HG03175 (cell line): ENCODE data around the gene LITAF.
"Not testable (repeated sequence)": the region's sequence is repeated elsewhere in the genome, so short reads cannot be mapped to it uniquely, and the experiment has no call there.

Experiments
- ATAC-seq: cut with Tn5 transposase; IDR thresholded peaks from one replicate; pipeline ENCODE4 v1.9.1; 2021; ENCODE audit warnings: mild to moderate bottlenecking, moderate library complexity; ENCODE audit not compliant: unreplicated experiment

The LITAF gene

DNA sequence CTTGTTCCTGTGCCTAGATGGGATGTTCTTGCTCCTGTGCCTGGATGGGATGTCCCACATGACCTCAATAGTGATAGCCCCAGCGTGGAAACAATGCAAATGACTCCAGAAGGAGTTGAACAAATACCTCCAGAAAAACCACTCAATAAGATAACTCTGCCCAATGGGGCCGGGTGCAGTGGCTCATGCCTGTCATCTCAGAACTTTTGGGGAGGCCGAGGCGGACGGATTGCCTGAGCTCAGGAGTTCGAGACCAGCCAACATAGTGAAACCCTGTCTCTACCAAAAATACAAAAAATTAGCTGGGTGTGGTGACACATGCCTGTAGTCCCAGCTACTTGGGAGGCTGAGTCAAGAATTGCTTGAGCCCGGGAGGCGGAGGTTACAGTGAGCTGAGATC, 15.2 kb upstream of the LITAF start:
- no peak for ATAC-seq

DNA sequence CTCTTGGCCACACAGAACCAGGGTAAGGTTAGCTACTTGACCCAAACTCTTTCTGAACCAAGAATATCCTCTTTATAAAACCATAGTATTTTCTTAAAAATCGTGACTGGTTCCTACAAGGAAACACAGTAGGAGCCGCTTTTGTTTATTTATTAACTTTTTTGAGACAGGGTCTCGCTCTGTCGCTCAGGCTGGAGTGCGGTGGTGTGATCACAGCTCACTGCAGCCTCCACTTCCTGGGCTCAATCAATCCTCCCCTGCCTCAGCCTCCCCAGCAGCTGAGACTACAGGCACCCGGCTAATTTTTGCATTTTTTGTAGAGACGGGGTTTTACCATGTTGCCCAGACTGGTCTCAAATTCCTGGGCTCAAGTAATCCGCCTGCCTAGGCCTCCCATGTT, 14.7 kb upstream of the LITAF start:
- ATAC-seq = no peak

DNA sequence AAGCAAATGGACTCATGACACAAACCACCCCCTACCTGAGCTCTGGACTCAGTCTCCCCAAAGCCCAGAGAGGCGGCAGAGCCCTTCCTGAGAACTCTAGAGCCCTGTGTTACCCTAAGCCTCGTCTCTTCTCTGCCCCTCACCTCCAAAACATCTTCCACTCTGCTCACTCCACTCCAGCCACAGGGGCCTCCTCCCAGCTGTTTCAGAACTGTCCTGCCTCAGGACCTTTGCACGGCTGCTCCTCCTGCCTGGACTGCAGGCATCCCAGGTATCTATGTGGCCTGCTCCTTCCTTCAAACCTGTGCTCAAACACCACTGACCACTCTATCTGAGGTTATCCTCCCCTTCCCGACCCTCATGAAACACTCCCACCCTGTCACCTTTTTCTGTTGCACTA, 12.9 kb upstream of the LITAF start:
- no peak for ATAC-seq

DNA sequence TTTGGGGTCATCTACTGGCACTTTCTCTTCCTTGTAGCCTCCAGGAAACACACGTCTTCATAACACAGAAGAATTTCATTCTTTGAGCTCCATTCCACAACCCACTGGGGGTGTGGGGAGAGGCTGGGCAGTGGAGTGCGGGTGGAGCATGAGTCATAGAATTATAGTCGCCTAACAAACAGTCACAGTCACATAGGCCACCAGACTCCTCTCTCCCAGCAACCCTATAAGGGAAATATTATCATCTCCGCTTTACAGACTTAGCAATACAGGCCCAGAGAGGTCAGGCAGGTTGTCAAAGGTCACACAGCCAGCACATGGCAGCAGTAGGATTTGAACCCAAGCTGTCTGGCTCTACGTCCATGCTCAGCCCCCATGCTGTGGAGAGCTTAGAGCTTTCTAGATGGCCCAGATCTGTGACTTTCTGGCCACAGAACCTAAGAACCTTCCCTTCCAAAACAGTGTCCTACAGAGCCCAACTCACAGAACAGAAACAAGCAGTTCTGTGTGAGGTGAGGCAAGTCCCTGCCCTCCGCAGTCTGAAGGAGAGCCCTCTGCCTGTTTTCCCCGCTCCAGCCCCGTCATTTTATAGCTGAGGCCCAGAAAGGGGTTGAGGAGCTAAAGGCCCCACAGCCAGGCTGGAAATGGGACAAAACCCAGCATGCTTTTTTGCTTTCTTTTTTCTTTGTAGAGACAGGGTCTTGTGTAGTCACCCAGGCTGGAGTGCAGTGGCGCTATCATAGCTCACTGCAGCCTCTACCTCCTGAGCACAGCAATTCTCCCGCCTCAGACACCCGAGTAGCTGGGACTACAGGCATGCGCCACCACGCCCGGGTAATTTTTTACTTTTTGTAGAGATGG, 10.7 kb upstream of the LITAF start:
- no peak for ATAC-seq

DNA sequence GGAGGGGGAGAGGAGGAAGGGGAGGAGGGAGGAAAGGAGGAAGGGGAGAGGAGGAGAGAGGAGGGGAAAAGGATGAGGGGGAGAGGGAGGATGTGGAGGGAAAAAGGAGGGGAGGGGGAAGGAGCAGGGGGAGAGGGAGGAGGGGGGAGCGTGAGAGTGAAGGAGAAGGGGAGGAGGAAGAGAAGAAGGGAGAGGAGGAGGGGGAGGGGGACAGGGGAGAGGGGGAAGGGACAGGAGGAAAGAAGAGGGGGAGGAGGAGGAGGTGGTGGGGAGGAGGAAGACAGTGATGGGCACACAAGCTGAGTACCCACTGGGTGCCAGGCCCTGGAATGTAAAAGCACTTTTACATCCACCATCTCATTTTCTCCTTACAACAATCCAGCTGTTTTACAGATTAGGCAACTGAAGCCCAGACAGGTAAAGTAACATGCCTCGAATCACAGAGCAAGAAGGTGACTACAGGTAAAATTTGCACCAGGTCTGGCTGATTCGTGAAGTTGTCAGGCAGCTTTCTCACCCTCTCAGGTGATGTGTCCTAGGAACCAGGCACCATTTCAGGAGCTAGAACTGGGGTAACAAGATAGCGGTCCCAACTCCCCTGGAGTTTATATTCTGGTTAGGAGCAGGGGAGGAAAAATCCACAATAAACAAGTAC, 10.0 kb upstream of the LITAF start:
- ATAC-seq = no peak

DNA sequence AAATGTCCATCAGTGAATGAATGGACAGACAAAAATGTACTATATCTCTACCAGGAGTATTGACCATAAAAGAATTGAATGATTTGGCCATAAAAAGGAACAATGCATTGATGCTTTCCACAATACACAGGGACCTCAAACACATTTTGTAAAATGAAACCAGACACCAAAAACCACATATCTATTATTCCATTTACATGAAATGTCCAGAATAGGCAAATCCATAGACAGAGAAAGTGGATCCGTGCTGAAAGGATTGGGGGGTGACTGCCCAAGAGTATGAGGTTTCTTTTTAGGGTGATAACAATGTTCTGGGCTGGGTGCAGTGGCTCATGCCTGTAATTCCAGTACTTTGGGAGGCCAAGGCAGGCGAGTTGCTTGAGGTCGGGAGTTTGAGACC, 6.9 kb upstream of the LITAF start:
- ATAC-seq = no peak

DNA sequence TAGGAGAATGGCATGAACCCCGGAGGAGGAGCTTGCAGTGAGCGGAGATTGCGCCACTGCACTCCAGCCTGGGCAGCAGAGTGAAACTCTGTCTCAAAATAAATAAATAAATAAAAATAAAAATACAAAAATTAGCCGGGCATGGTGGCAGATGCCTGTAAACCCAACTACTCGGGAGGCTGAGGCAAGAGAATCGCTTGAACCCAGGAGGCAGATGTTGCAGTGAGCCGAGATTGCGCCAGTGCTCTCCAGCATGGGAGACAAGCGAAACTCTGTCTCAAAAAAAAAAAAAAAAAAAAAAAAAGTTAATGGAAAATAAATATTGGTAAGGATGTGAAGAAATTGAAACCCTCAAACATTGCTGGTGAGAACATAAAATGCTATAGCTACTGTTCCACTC, 6.4 kb upstream of the LITAF start:
- ATAC-seq = not testable (repeated sequence)

DNA sequence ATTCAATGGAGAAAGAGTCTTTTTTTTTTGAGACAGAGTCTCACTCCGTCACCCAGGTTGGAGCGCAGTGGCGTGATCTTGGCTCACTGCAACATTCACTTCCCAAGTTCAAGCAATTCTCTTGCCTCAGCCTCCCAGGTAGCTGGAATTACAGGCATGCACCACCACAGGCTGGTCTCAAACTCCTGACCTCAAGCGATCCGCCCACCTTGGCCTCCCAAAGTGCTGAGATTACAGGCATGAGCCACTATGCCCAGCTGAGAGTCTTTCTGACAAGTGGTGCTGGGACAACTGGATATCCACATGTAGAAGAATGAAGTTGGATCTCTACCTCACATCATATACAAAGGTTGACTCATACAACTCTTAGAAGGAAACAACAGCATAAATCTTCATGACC, 4.9 kb upstream of the LITAF start:
- ATAC-seq = not testable (repeated sequence)

DNA sequence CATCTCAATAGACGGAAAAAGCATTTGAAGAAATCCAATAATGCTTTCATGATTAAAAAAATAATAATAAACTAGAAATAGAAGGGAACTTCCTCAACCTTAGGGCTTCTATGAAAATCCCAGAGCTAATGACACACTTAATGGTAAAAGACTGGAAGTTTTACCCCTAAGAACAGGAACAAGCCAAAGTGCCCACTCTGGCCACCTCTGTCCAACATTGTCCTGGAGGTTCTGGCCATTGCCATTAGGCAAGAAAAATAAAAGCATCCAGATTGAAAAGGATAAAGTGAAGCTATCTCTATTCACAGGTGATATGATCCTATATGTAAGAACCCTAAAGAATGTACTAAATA, 2.5 kb upstream of the LITAF start:
- no peak for ATAC-seq

DNA sequence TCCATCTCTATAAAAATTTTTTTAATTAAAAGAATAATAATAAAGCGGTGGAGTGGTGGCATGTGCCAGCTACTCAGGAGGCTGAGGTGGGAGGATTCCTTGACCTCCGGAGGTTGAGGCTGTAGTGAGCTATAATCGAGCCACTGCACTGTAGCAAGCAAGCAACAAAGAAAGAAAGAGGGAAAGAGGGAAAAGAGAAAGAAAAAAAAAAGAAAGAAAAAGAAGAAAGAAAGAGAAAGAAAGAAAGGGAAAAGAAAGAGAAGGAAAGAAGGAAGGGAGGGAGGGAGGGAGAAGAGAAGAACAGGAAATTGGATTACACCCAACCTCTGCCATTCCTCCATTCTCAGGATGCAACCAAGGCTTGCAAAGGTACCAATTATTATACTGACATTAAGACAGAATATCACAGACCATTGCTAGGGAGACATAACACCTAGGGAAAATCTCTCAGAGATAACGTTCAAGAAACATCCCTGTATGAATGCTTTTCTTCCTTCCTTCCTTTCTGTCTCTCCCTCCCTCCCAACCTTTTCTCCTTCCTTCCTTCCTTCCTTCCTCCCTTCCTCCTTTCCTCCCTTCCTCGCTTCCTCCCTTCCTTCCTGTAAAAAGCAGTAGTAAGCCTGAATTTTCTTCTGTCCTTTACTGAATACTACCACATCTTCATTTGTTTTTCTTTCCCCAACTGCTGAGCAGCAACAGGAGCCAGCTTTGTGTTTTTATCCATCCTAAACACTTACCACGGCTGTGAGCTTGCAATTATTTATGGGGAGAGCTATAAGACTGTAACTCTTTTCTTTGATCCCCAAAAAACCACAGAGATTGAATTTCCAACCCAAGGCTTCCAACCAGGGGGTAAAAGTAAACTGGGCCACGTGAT, 1.8 kb upstream of the LITAF start:
- no peak for ATAC-seq

DNA sequence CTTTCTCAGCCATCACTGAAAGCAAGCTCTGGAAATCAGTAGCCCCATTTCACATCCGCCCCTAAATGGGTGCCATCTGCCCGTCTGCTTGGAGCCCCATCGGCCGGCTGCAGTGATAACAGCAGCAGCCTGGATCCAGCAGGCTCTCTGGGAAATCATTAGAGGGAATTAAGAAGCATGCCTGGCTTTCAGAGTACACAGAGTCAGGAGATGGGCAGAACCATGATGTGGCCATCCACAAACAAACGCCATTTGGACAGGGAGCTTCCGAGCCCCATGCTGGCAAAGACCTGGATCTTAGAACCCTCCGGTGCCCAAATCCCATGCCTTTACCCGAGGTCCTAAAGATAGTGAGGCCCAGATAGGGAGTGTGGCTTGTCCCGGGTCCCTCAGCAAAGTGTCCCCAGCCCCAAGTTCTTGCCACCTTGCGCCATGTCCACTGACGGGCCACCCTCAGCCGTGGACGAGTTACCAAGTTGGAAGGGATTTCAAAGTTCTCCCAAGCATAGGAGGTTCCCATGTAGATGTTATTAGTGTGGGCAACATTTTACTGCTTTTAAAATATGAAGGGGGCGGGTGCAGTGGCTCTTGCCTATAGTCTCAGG, 1.0 kb upstream of the LITAF start:
- no peak for ATAC-seq

DNA sequence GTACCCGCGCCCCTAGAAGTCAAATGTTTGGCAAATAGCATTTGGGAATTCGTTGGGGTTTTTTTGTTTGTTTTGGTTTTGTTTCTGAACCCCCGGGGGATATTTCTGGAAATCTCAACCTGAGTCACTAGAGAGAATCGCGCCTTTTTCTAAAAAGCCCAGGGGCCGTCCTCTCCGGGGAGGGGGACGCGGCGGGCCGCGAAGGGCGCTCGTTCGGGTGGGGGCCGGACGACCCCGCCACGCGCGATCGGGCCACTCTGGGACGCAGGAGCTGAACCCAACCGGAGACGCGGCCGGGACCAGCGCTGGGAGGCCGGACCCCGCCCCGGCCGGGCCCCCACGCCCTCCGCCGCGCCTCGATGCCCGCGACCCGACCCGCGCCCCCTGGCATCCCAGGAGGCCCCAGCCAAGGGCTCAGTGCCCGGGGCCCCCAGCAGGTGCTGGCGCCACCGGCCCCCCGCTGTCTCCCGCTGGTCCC, 302 bp downstream of the LITAF start:
- peak; percentile 15 for ATAC-seq

DNA sequence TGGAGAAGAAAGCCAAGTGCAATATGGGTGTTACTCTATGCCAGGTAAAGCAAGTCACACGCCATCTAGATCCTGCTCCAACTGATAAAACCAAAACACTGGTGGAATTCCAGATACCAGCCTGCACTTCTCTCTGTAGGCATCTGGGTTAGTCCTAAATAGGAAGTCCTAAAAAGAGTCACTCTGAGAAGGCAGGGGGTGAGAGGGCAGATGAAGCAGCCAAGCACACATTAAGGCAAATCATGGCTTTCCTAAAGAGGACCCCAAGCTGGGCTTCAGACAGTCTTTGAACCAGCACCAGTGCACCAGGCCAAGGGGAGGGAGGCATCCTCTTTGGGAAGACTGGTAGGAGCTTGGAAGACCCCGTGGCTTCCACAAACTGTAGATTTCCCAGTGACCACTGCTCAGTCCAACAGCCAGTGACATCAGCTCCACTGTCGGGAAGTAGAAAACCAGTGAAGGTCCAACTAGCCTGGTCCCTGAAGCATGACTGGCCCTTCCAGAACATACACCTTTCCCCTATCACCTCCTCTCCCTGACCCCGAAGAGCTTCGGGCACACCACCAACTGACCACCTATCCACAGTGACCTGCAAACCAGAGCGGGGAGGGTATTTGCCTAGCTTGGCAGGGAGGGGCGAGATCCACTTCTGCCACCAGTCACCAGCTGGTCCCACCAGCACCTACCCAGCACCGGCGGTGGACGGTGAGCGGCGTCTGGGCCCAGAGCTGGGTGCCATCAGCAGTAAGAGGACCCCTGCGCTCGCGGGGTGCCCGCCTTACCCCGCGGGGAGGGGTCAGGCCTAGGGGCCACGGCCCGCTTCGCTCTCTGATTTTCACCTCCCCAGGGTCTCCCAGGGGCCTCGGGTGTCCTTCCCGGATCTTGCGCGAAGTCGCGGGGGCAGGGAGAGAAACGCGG, 1.0 kb downstream of the LITAF start:
- ATAC-seq = no peak

DNA sequence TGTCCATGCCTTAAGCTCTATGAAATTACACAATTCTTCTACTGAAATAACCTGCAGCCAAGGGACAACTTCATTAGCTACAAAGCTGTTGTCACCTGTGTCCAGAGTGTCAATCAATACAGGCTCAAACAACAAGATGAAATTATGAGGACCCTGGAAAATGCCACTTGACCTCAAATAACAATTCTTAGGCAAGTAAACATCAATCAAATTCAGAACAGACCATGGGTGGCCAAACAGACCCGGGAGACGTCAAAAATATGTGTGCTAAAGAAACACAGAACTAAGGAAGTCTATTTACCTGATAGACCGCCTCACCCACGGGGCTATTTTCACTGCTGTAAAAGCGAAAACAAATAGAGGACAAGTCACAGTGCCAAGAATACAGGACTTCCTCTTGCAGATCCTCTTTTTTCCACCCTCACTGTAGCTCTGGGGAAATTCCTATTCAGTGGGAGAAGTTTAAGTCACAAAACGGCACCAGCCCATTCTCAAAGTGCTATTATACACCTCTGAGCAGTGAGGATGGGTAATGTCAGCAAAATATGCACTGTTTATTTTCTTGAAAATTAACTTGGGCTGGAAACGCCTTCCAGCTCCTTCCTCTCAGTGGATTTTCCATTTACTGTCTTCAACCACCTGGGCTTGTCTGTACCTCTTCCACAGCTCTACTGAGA, 2.7 kb downstream of the LITAF start:
- ATAC-seq = no peak

DNA sequence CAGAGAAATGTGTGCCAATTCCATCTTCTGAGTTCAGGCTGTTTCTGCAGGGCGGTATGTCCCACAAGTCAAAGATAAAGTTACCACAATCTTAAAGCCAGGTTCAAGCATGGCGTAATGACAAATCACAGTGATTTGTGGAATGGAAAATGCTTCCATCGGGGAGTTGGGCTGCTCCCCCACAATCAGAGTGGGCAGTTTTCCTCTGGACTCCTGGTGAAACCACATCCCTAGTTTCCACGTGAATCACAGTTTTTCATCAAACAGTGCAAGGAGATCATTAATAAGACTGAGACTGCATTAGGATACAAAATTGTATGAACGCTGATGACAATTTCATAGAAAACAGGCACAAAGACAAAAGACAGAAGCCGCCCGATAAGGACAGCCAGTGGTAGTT, 3.6 kb downstream of the LITAF start:
- no peak for ATAC-seq

DNA sequence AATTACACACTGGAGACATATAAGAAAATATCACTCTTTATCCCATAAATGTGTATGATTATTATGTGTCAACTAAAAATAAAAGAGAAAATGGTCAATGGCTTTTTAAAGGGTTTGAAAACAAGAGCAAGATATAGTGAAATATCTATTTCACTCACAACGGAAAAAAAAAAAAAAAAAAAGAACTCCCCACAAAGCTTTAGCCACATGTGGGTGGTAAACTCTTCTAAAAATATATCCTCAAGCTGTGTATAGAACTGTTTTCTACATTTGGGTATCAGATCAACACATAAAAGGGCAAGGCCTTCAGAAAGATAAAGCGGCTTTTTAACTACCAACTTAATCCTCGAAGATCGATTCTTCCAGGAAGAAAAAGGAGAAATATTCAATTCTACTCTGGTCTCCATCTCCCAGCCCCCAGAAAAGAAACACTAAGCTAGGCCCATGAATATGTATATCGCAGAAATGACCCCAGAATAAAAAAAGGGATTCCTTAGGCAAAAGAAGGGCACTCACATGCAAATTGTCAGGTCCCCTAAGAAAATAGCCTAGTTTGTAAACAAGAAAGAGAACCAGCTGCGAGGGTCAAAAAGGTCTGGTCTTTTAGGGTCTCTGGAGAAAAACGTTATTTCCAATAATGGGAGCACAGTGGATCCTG, 4.4 kb downstream of the LITAF start:
- ATAC-seq = no peak

DNA sequence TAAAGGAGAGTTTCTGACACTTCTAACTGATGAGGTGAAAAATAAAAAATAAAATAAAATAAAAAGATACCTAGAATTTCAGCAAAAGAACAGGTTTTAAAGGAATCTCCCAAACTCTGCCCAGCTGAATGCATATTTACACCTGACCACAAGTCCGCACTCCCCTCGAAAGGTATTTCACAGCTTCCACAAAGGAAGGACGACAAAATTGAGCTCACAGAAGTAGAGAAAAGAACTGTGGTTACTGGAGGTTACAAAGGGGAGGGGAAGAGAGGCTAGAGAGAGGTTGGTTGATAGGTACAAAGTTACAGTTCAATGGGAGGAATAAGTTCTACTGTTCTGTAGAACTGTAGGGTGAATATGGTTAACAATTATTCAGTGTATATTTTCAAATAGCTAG, 5.0 kb downstream of the LITAF start:
- ATAC-seq = no peak

DNA sequence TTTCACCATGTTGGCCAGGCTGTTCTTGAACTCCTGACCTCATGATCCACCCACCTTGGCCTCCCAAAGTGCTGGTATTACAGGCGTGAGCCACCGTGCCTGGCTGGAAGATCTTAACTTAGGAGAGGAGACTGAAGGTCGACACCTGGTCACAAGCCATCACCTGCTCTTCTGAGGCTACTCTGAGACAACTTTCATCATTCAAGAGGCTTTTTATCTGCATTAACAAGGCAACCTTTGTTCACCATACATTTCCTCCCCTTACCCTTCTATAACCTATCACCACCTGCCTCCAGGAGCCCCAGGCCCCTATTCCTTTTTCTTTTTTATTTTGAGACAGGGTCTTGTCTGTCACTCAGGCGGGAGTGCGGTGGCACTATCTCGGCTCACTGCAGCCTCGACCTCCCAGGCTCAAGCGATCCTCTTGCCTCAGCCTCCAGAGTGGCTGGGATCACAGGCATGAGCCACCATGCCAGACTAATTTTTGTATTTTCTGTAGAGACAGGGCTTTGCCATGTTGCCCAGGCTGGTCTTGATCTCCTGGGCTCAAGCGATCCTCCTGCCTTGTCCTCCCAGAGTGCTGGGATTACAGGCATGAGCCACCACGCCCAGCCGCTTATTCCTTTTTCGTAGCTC, 6.2 kb downstream of the LITAF start:
- ATAC-seq = no peak

DNA sequence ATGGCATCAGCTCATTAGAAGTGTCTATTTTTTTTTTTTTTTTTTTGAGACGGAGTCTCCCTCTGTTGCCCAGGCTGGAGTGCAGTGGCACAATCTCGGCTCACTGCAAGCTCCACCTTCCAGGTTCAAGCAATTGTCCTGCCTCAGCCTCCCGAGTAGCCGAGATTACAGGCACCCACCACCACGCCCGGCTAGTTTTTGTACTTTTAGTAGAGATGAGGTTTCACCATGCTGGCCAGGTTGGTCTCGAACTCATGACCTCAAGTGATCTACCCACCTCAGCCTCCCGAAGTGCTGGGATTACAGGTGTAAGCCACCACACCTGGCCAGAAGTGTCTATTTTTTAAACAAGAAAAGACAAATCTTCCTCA, 9.4 kb downstream of the LITAF start:
- not testable (repeated sequence) for ATAC-seq
